Smooth muscle cell (in vitro differentiated cells): ENCODE results near the gene NUDT7. TPM values are rescaled to one million over a fixed set of nuclear protein-coding genes. Genes with fewer than 3 reads are reported as not detected.

Source experiments
- DNase-seq: peaks from one replicate; lab custom pipeline; 2025; ENCODE audit not compliant: unreplicated experiment; lab: John Stamatoyannopoulos, UW
- H2AFZ ChIP-seq: fragments of 200-600 bp; sonication (generic); 2 replicates; pipeline ENCODE4 v1.6.0; 2016; ENCODE audit warnings: antibody characterized with exemption, low read depth, mild to moderate bottlenecking
- H3F3A ChIP-seq: fragments of 200-600 bp; sonication (generic); 2 replicates; pipeline ENCODE4 v1.6.0; 2017; ENCODE audit warnings: antibody characterized with exemption, low read depth
- H3K27ac ChIP-seq: fragments of 200-600 bp; sonication (generic); 2 replicates; pipeline ENCODE4 v1.5.1; 2016; ENCODE audit warnings: low read depth, mild to moderate bottlenecking
- H3K27me3 ChIP-seq: fragments of 200-600 bp; sonication (generic); 2 replicates; pipeline ENCODE4 v1.6.1; 2016; ENCODE audit warnings: low read depth, mild to moderate bottlenecking
- H3K36me3 ChIP-seq: fragments of 200-600 bp; sonication (generic); 2 replicates; pipeline ENCODE4 v1.5.1; 2016; ENCODE audit warnings: low read depth
- H3K4me1 ChIP-seq: fragments of 200-600 bp; sonication (generic); 2 replicates; pipeline ENCODE4 v1.5.1; 2016; ENCODE audit warnings: low read depth
- H3K4me2 ChIP-seq: fragments of 200-600 bp; sonication (generic); 2 replicates; pipeline ENCODE4 v1.6.0; 2016; ENCODE audit warnings: mild to moderate bottlenecking
- H3K4me3 ChIP-seq: fragments of 200-600 bp; sonication (generic); 2 replicates; pipeline ENCODE4 v1.5.1; 2016; ENCODE audit warnings: mild to moderate bottlenecking
- H3K79me2 ChIP-seq: fragments of 200-600 bp; sonication (generic); 2 replicates; pipeline ENCODE4 v1.6.0; 2016; ENCODE audit warnings: low read depth, mild to moderate bottlenecking
- H3K9ac ChIP-seq: fragments of 200-600 bp; sonication (generic); 2 replicates; pipeline ENCODE4 v1.6.0; 2016; ENCODE audit warnings: low read depth
- H3K9me3 ChIP-seq: fragments of 200-600 bp; sonication (generic); replicated peaks from 2 replicates; pipeline ENCODE4 v1.5.1; 2016; ENCODE audit warnings: low read depth
- H4K20me1 ChIP-seq: fragments of 200-600 bp; sonication (generic); 2 replicates; pipeline ENCODE4 v1.6.0; 2016; ENCODE audit warnings: low read depth
- CTCF ChIP-seq: fragments of 200-600 bp; sonication (generic); IDR thresholded peaks from 2 replicates; pipeline ENCODE4 v1.5.1; 2017; ENCODE audit warnings: borderline replicate concordance, mild to moderate bottlenecking, antibody characterized with exemption; ENCODE audit not compliant: insufficient read depth, poor library complexity, severe bottlenecking
- WGBS: methylation state at CpG from one replicate; pipeline ENCODE4 v1.1.7; 2016; ENCODE audit warnings: low lambda C conversion rate; 5-methylcytosine and 5-hydroxymethylcytosine counted together
- polyA plus RNA-seq: library from polyadenylated mRNA; unstranded; fragments of >200 nt; fragmentation: Nextera tagmentation; extraction: Ambion mirVana; gene quantifications from 2 replicates; pipeline ENCODE4 v1.2.1, GENCODE V29; 2016
- total RNA-seq: library from RNA; depleted of rRNA; stranded (reverse); fragments of >200 nt; gene quantifications from 2 replicates; pipeline ENCODE4 v1.2.3, GENCODE V29; 2014

Gene NUDT7
- total and polyA plus RNA-seq, 2 experiments from 2014 or later: 2.8 to 4.6 TPM

GRCh38 chr16:77781091-77781490 is 58.8 kb downstream of the NUDT7 start:
- Histone ChIP-seq H3K9ac (no peak overlapping the region), H3K79me2 (no peaks in the 10 kb centered on the region), H4K20me1 (no peaks in the 10 kb centered on the region), H3K27me3 (no peaks in the 10 kb centered on the region), H3K27ac (peak overlapping the region; percentile 65), H3K4me2 (no peak overlapping the region), H3K4me3 (no peak overlapping the region), H3K36me3 (no peaks in the 10 kb centered on the region), H3F3A (no peaks in the 10 kb centered on the region), H3K9me3 (no peaks in the 10 kb centered on the region), H3K4me1 (no peaks in the 10 kb centered on the region), H2AFZ (no peak overlapping the region)
- TF ChIP-seq CTCF: no peak
- no peak for DNase-seq

- H3K4me2 ChIP-seq: no peak overlapping the region
- peaks cover 7% of the 10 kb centered on the region for H3K27me3 ChIP-seq
- H3F3A ChIP-seq: no peaks in the 10 kb centered on the region
- H3K9ac ChIP-seq: no peak overlapping the region
- peak; percentile 37 for TF ChIP-seq CTCF
- H3K4me1 ChIP-seq: no peaks in the 10 kb centered on the region
- DNase-seq: no peak
- no peak overlapping the region for H3K4me3 ChIP-seq
- H3K27ac ChIP-seq: no peak overlapping the region
- no peaks in the 10 kb centered on the region for H3K79me2 ChIP-seq
- no peaks in the 10 kb centered on the region for H3K9me3 ChIP-seq
- H2AFZ ChIP-seq: no peak overlapping the region
- no peaks in the 10 kb centered on the region for H3K36me3 ChIP-seq
- no peaks in the 10 kb centered on the region for H4K20me1 ChIP-seq
- WGBS: 46% methylated on average over 2 of the region's 2 CpGs
These were observed 60.4 kb downstream of the NUDT7 start for GRCh38 chr16:77782694-77783093.

GRCh38 chr16:77784441-77785372 is 62.4 kb downstream of the NUDT7 start:
- Histone ChIP-seq H4K20me1 (no peaks in the 10 kb centered on the region), H3K27me3 (peaks cover 22% of the 10 kb centered on the region), H3K9ac (no peak overlapping the region), H3K4me3 (no peak overlapping the region), H3K4me1 (peaks cover 8% of the 10 kb centered on the region), H3K27ac (no peak overlapping the region), H3K79me2 (no peaks in the 10 kb centered on the region), H2AFZ (no peak overlapping the region), H3F3A (no peaks in the 10 kb centered on the region), H3K9me3 (no peaks in the 10 kb centered on the region), H3K36me3 (no peaks in the 10 kb centered on the region), H3K4me2 (no peak overlapping the region)
- peak; percentile 28 for TF ChIP-seq CTCF
- WGBS: 93% methylated on average over 28 of the region's 38 CpGs
- no peak for DNase-seq

- no peak overlapping the region for H3K27ac ChIP-seq
- no peak overlapping the region for H3K9ac ChIP-seq
- peaks cover 10% of the 10 kb centered on the region for H3K4me1 ChIP-seq
- no peak overlapping the region for H3K4me3 ChIP-seq
- no peaks in the 10 kb centered on the region for H3K9me3 ChIP-seq
- no peak for DNase-seq
- no peaks in the 10 kb centered on the region for H3K79me2 ChIP-seq
- H3F3A ChIP-seq: no peaks in the 10 kb centered on the region
- no peaks in the 10 kb centered on the region for H4K20me1 ChIP-seq
- no peak overlapping the region for H3K4me2 ChIP-seq
- no peak for TF ChIP-seq CTCF
- H2AFZ ChIP-seq: no peak overlapping the region
- peaks cover 29% of the 10 kb centered on the region for H3K27me3 ChIP-seq
- 82% methylated on average over 2 of the region's 2 CpGs for WGBS
- H3K36me3 ChIP-seq: no peaks in the 10 kb centered on the region
These were observed 63.1 kb downstream of the NUDT7 start for GRCh38 chr16:77785373-77785764.
